Calu3 (cell line): ENCODE results near the gene FTO. TPM values are rescaled to one million over a fixed set of nuclear protein-coding genes. Genes with fewer than 3 reads are reported as not detected.

Experiments
- BruUV-seq: library from RNA; stranded (reverse); fragments of 400-500 nt; replicated peaks from 2 replicates; lab custom pipeline; 2021; lab: Mats Ljungman, UMichigan
- CTCF ChIA-PET: fragments of 300-600 bp; sonication (Branson Sonifier 250); formaldehyde crosslinking; loops from one replicate; lab custom pipeline; 2022; ENCODE audit warnings: antibody characterized with exemption; lab: Charles Lee
- DNase-seq: peaks from one replicate; pipeline ENCODE4 v3.0.0; 2022
- H3K27ac Mint-ChIP-seq: one replicate; pipeline ENCODE4 v1.8.0; 2022; ENCODE audit warnings: mixed read lengths; ENCODE audit not compliant: unreplicated experiment
- H3K27me3 Mint-ChIP-seq: one replicate; pipeline ENCODE4 v1.8.0; 2022; ENCODE audit warnings: mixed read lengths; ENCODE audit not compliant: unreplicated experiment
- H3K36me3 Mint-ChIP-seq: one replicate; pipeline ENCODE4 v1.8.0; 2022; ENCODE audit warnings: mild to moderate bottlenecking, moderate library complexity, mixed read lengths; ENCODE audit not compliant: insufficient read depth, unreplicated experiment
- H3K4me1 Mint-ChIP-seq: one replicate; pipeline ENCODE4 v1.8.0; 2022; ENCODE audit warnings: mild to moderate bottlenecking, low read depth, mixed read lengths; ENCODE audit not compliant: unreplicated experiment
- H3K4me3 Mint-ChIP-seq: one replicate; pipeline ENCODE4 v1.8.0; 2022; ENCODE audit warnings: mild to moderate bottlenecking, low read depth, moderate library complexity, mixed read lengths; ENCODE audit not compliant: unreplicated experiment
- H3K9me3 Mint-ChIP-seq: one replicate; pipeline ENCODE4 v1.8.0; 2022; ENCODE audit warnings: low read depth, mixed read lengths; ENCODE audit not compliant: unreplicated experiment
- intact Hi-C: fragments of 100-400 bp; cut with micrococcal nuclease; formaldehyde crosslinking; loops from one replicate; pipeline ENCODE4 v1.10.0; 2022; ENCODE audit not compliant: unreplicated experiment
- total RNA-seq: library from RNA; stranded (reverse); gene quantifications from 2 replicates; pipeline ENCODE4 v1.2.3, GENCODE V29; 2022
- TF ChIP-seq, protein P1 (sequence below): fragments of 200-600 bp; IDR thresholded peaks from one replicate; pipeline ENCODE4 v1.8.0; 2022; ENCODE audit warnings: antibody characterized with exemption; ENCODE audit not compliant: unreplicated experiment

Gene FTO
- total RNA-seq, 1 experiment from 2014 or later, result 68.9 TPM

DNA sequence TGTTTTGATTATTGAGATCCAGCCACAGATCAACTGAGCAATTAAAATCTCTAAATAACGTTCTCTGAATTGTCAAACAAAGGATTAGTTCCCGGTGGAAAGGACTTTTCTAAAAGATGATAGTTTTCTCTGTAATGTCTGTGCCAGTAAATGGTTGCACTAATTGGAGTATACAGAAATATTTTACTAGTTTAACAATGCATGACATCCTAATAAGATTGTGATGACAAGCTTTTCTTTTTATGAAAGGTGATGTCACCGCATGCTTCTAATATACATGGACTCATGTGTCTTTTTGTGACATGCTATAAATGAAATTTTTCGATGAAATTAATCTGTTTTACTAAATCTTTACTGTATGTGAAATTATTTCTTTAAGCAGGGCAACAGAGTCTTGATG lies 371.5 kb downstream of the FTO start:
- CTCF ChIA-PET, result no interaction called here
- Mint-ChIP-seq H3K4me1 (no peaks in the 10 kb centered on the region), H3K36me3 (no peaks in the 10 kb centered on the region), H3K27ac (no peak overlapping the region), H3K9me3 (no peaks in the 10 kb centered on the region), H3K4me3 (no peak overlapping the region), H3K27me3 (no peaks in the 10 kb centered on the region)
- intact Hi-C loops, result no loop called here
- TF ChIP-seq, protein P1, sequence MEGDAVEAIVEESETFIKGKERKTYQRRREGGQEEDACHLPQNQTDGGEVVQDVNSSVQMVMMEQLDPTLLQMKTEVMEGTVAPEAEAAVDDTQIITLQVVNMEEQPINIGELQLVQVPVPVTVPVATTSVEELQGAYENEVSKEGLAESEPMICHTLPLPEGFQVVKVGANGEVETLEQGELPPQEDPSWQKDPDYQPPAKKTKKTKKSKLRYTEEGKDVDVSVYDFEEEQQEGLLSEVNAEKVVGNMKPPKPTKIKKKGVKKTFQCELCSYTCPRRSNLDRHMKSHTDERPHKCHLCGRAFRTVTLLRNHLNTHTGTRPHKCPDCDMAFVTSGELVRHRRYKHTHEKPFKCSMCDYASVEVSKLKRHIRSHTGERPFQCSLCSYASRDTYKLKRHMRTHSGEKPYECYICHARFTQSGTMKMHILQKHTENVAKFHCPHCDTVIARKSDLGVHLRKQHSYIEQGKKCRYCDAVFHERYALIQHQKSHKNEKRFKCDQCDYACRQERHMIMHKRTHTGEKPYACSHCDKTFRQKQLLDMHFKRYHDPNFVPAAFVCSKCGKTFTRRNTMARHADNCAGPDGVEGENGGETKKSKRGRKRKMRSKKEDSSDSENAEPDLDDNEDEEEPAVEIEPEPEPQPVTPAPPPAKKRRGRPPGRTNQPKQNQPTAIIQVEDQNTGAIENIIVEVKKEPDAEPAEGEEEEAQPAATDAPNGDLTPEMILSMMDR, result no peak
- DNase-seq, result no peak
- BruUV-seq, result no TSS peak

DNA sequence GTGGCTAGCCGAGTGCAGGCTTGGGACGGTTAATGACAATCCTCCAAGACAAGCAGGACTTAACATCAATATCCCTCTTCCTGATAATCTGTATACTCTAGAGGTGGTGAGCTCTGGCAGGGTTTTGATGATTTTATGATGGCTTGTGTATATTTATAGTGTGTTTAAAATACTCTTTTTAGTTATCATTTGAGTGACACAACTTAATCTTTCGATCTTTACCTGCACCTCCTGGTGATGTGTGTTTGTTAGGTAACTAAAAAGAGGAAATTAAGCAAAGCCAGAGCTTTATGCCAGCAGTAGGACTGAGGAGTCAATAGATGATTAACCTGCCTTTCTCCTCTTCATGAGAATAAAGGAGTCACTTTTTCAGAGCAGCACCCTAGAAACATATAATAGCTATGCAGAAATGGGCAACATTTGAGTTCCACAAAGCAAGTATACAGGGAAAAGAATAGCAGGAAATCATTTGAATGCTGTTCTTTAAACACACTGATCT lies 372.1 kb downstream of the FTO start:
- no peak for DNase-seq
- TF ChIP-seq, protein P1, result no peak
- Mint-ChIP-seq H3K36me3 (no peaks in the 10 kb centered on the region), H3K27ac (no peak overlapping the region), H3K4me3 (no peak overlapping the region), H3K4me1 (no peaks in the 10 kb centered on the region), H3K9me3 (no peaks in the 10 kb centered on the region), H3K27me3 (no peaks in the 10 kb centered on the region)
- CTCF ChIA-PET, result interaction anchor here (0.7 kb wide), 1 partner anchor 206 kb away, joined by 3 read pairs; no protein-coding TSS in a partner anchor
- no TSS peak for BruUV-seq
- intact Hi-C loops, result no loop called here

DNA sequence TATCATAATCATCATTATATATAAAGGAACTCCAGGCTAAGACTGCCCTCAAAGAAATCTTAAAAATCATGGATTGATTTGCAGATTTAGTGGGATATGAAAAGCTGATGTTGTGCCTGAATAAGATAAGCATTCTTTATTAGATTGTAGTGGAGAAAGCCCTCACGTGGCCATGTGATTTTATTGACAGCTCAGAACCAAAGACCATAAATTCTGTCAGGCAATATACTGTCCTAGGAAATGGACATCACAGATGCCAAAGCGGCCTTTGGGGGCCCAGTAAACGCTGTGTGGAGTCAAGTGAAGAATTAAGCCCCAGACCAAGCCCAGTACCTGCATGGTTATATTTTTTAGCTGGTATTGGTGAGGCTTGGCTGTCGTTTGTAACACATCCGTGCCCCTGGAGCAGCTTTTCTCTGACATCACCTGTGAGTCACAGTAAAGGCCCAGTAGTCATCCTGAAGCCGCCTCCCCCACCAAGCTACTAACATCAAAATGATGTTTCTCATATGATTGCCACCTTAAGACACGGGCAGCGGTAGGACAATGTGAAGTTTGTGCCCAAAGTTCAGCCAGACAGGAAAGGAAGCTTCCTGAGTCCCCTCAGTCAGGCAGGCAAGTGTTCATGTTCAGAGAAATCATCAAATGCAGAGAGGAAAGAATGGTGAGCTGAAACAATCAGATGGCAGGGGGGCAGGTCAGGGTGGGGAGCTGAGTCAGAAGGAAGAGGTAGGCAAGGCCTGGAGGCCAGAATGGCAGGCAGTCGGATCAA lies 373.3 kb downstream of the FTO start:
- intact Hi-C loops, result no loop called here
- BruUV-seq, result no TSS peak
- CTCF ChIA-PET, result no interaction called here
- TF ChIP-seq, protein P1, result no peak
- H3K9me3 Mint-ChIP-seq, result no peaks in the 10 kb centered on the region
- DNase-seq, result no peak
- H3K36me3 Mint-ChIP-seq, result no peaks in the 10 kb centered on the region
- no peak overlapping the region for H3K4me3 Mint-ChIP-seq
- no peaks in the 10 kb centered on the region for H3K4me1 Mint-ChIP-seq
- H3K27ac Mint-ChIP-seq, result no peak overlapping the region
- H3K27me3 Mint-ChIP-seq, result no peaks in the 10 kb centered on the region

DNA sequence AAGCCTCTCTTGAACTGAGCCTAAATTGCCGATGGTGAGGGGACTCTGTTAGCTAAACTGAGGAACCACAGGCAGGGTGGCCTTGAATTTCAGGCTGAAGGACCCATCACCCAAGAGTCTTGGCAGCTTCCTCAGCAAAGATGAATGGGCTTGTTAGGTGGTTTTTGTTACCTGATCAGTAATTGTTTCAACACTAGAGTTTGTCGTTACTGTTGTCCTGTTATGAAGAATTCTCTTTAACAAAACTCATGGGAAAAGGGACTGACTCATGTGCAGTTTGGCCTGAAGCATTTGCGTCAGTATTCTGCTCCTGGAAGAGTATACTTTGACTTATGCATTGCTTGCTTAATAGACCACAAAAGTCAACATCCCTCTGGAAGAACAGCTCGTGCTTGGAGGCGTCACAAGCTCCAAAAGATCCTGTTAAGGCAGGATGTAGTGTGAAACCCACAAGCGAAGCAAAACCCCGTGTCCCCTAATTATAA lies 376.6 kb downstream of the FTO start:
- intact Hi-C loops, result no loop called here
- H3K27ac Mint-ChIP-seq, result no peak overlapping the region
- BruUV-seq, result no TSS peak

More for the DNA sequence above, 376.6 kb downstream of the FTO start:
- TF ChIP-seq, protein P1, result no peak
- H3K4me1 Mint-ChIP-seq, result no peaks in the 10 kb centered on the region
- H3K27me3 Mint-ChIP-seq, result no peaks in the 10 kb centered on the region
- CTCF ChIA-PET, result no interaction called here
- H3K36me3 Mint-ChIP-seq, result no peaks in the 10 kb centered on the region
- H3K9me3 Mint-ChIP-seq, result no peaks in the 10 kb centered on the region
- no peak for DNase-seq
- H3K4me3 Mint-ChIP-seq, result no peak overlapping the region
